ENCODE results near the gene DHX40. TPM values are rescaled to one million over a fixed set of nuclear protein-coding genes. Genes with fewer than 3 reads are reported as not detected.

The DHX40 gene
- total and polyA plus RNA-seq, 2 of the 13 experiments (the other 11 are each of a cell fraction or from before 2014, with no cell fraction given): 22.2 to 37.0 TPM

DNA sequence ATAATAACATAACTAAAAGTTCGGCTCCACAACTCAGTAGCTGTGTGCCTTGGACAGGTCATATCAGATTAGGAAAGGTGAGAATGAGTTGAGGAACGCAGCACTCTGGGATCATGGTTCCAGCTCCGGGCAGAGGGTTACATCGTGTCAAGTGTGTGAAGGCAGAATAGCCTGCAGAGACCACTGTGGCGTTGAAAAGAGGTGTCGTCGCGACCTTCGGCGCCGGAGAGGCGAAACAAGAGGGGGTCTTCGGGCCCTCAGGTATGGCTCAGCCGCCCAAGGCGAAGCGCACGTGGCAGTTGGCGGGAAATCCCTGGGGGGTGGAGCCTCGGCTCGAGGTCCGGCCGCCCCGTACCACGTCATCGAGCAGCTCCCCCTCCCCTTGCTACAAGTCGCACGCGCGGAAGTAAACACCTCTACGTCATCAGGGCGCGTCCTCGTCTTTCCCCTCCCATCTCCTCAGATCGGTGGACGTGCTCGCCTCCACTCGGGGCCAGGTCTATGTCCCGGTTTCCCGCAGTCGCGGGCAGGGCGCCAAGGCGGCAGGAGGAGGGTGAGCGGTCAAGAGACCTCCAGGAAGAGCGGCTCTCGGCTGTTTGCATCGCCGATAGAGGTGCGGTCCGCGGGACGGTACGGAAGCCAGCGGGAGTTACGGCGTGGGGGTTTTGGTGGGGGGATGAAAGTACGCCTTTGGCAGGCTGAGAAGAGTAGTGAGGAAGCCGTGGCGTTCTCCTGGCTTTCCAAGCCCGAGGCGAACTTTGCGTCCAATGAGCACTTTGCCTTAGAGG, at the start of gene DHX40 (continued):
- TF ChIP-seq ZNF337 (CRISPR knock-in tag; IDR thresholded peaks at IDR 0.05; ENCODE audit: borderline replicate concordance, low read depth) (no peak), CHCHD3 (CRISPR knock-in tag; IDR thresholded peaks at IDR 0.05) (no peak), ELF4 (CRISPR knock-in tag; IDR thresholded peaks at IDR 0.05; ENCODE audit: borderline replicate concordance) (peak; percentile 85), KLF6 (CRISPR knock-in tag; IDR thresholded peaks at IDR 0.05) (peak; percentile 94; the same call in 1 of the 2 replicates), MBD4 (IDR thresholded peaks at IDR 0.05; ENCODE audit: borderline replicate concordance, low read length) (no peak), ZSCAN30 (CRISPR knock-in tag; IDR thresholded peaks at IDR 0.05) (peak; percentile 92; the same call in 1 of the 2 replicates), HNF4A (CRISPR knock-in tag; IDR thresholded peaks at IDR 0.05) (peak; percentile 5; the same call in 1 of the 2 replicates), MLX (CRISPR knock-in tag; IDR thresholded peaks at IDR 0.05) (0 out of 2 replicates have a peak, but pooled peaks have one; percentile 17), MTA1 (CRISPR knock-in tag; IDR thresholded peaks at IDR 0.05; ENCODE audit: borderline replicate concordance) (peak; percentile 89; the same call in 1 of the 2 replicates), ZFY (CRISPR knock-in tag; IDR thresholded peaks at IDR 0.05) (peak; percentile 70), DR1 (CRISPR knock-in tag; IDR thresholded peaks at IDR 0.05) (0 out of 2 replicates have a peak, but pooled peaks have one; percentile 29), MXI1 (IDR thresholded peaks at IDR 0.05; ENCODE audit: borderline replicate concordance, low read depth, low read length) (peak; percentile 73; the same call in 2 of the 3 replicates), ARNT2 (CRISPR knock-in tag; IDR thresholded peaks at IDR 0.05; ENCODE audit: low read depth) (peak; percentile 82), ZNF609 (CRISPR knock-in tag; IDR thresholded peaks at IDR 0.05; ENCODE audit: borderline replicate concordance) (peak; percentile 69; the same call in 1 of the 2 replicates), SIN3A (IDR thresholded peaks at IDR 0.05; ENCODE audit: borderline replicate concordance, low read depth, low read length) (peak; percentile 80; the same call in 1 of the 2 replicates), ZNF552 (CRISPR knock-in tag; IDR thresholded peaks at IDR 0.05; ENCODE audit: borderline replicate concordance) (peak; percentile 98), NR2C2 (CRISPR knock-in tag; IDR thresholded peaks at IDR 0.05; ENCODE audit: borderline replicate concordance) (peak; percentile 71), EEA1 (CRISPR knock-in tag; IDR thresholded peaks at IDR 0.05; ENCODE audit: borderline replicate concordance) (peak; percentile 94; the same call in 1 of the 2 replicates), ZBTB2 (CRISPR knock-in tag; IDR thresholded peaks at IDR 0.05; ENCODE audit: low read depth) (peak; percentile 77)
- TF ChIP-seq, protein P1, sequence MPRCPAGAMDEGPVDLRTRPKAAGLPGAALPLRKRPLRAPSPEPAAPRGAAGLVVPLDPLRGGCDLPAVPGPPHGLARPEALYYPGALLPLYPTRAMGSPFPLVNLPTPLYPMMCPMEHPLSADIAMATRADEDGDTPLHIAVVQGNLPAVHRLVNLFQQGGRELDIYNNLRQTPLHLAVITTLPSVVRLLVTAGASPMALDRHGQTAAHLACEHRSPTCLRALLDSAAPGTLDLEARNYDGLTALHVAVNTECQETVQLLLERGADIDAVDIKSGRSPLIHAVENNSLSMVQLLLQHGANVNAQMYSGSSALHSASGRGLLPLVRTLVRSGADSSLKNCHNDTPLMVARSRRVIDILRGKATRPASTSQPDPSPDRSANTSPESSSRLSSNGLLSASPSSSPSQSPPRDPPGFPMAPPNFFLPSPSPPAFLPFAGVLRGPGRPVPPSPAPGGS (CRISPR knock-in tag; IDR thresholded peaks at IDR 0.05): no peak; the same call in 1 of the 2 replicates

All from HepG2 (cell line).